HG03159 (cell line): ENCODE measurements around the gene C6orf118.

Experiments
- ATAC-seq: cut with Tn5 transposase; IDR thresholded peaks from one replicate; pipeline ENCODE4 v1.9.1; 2021; ENCODE audit warnings: mild to moderate bottlenecking, moderate library complexity; ENCODE audit not compliant: unreplicated experiment

The C6orf118 gene

DNA sequence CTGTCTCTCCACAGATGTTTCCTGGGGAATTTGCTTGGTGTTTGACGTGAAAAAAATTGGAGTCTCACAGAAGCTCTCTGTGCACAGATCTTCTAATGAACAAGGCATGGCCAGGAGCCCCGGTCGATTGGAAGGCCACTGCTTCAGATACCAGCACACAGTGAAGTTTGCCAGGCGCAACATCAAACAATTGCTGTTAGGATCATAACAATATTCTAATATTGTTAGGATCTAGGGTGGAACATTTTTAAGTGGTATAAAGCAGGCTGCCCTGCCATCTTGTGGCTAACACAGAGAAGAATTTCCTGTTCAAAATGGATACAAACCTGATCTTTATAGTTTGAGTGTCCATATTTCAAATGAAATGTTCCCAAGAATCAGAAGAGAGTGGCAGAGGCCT, 64.1 kb downstream of the C6orf118 start:
- no peak for ATAC-seq

DNA sequence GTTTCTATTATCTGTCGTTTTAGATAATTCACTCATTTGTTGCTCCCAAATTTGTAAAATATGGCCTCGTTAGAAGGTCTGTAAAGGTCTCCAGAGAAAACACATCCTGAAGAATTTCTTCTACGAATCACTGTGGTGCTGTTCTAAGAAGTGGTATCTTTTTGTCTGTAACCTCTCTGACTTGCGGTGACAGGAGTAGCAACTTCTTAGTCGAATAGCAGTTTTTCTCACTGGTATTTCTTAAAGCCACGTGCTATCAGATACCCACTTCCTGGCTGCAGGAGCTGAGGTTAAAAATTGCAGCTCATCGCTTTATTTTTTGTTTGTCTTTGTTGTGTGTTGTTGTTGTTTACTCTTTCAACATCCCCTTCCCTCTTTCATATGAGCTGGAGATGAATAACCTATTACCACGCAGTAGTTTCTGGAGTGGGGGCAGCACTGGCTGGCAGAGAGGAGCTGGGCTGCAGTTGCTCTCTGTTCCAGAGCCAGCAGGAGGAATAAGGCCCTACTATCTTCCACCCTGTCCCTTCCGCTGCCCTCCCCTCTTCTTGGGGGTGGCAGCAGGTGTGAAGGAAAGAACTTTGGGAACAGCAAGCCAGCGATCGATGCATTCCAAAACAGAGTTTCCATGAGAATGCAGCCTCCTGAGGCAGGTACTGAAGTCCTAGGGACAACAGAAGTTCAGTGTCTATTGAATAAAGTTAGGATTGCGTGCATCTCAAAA, 64.7 kb downstream of the C6orf118 start:
- ATAC-seq, result no peak

DNA sequence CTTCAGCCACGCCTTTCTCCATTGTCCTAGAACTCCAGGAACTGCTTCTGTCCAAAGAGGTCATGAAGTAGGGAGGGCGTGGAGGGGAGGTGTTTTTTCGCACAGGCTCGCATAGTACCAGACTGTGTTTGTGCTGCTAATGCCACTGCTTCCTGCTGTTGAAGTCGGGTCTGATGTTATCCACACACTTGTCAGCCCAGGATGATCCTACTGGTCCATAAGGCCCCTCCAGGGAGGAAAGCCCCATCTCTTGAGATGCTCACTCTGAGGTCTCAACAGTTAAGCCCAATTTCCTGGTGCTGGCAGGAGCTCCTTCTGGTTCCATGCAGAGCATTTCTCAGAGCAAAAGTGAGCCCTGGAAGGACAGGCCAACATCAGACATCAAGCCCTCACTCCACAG, 65.6 kb downstream of the C6orf118 start:
- ATAC-seq, result no peak

DNA sequence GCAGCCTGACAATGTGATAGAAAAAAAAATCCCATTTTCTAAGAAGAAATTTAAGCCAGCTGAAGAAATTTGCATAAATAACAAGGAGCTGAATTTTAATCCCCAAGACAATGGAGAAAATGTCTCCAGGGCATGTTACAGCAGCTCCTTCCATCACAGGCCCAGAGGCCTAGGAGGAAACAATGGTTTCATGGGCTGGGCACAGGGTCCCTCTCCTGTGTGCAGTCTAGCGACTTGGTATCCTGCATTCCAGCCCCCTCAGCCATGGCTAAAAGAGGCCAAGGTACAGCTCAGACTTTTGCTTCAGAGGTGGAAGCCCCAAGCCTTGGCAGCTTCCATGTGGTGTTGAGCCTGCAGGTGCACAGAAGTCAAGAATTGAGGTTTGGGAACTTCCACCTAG, 73.1 kb downstream of the C6orf118 start:
- no peak for ATAC-seq

DNA sequence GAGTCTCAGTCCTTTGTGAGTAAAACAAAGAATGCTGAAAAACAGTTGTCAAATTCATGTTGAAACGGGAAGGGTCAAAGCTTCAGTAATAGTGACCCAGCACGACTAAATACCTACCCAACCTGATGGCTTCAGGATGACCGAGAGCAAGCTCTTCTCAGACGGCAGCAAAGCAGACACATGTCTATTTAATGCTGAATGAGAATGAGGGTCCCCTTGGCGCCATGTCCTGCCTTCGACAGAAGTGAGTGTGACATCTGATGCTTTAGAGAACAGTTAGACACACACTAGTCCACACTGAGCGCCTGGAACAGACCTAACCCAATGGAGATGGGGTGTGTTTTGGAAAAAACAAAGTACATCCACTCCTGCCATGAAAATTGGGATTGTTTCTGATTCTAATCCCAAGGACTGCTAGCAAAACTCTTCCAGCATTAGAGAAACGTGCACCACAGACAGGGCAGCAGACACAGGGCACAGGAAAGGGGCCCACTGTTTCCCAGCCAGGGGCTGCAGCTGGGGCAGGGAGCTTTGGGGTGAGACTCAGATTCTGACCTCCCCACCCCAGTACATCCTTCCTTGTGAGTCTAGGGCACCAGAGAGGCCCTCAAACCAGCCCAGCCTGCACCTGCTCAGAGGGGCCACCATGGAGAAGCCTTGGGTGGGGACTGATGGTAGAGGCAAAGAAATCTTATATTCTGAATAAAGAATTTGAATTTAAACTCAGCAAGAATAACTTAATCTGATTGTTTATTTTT, 76.5 kb downstream of the C6orf118 start:
- ATAC-seq, result no peak

DNA sequence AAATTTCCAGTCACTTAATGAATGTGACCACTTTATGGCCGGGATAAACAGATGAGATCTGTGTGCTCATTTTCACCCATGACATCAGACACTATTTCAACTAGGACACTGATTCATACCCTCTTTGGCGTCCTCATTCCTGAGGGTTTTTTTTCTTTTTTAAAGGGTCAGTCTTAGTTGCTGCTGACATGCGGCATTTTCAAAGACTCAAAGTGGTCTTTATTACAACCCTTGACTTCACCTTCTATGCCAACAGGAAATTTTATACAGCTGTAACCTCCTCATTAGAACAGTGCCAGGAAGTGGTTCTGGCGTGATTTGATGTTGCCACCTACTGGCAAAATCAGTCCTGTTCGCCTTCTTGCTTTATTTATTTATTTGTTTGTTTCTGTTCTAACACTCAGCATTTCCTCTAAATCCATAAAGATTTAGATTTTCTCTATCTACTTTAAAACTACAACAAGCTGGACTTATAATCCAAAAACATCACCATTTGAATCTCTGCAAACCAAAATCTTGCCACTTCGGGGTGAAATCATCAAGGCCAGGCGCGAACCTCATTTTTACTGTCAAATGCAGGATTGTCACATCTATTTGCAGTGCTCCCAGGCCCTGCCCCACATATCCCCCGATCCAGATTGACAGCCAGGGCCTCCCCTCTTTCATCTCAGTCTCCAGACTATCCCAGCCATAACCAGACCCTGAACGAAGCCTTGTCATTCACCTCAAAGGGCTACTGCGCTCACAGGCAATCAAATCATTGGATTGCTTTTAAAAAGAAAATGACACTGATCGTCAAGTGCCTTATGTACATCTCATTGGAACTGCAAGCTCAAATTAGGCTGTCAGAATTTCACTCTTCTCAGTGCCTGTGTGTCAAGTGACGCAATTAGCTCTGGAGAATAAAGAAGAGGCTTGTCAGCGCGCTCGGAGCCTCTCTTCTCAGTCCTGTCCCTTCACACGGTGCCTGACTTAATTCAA, 77.5 kb downstream of the C6orf118 start:
- ATAC-seq, result no peak

DNA sequence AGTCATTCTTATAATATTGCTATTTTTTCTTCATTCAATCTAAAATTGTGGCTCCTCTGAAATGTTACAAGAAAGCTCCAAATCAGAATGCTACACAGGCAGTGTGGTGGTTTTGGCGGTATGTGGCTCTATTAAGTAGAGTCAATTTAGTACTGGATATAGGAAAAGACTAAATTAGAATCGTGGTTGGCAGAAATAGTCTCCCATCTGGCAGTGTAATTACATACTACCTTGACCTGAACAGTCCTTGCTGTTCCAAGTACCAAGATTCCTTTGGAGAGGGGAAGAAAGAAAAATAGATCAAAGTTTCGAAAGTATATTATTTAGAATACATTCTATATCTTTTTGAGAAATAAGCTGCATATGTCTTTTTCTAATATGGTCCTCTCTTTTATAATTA, 78.2 kb downstream of the C6orf118 start:
- ATAC-seq, result no peak
